ENCODE results near the gene CNTNAP5.

The CNTNAP5 gene

GRCh38 chr2:124776332-124776731, 751.2 kb downstream of the CNTNAP5 start:
- Histone ChIP-seq H3K79me2 (ENCODE audit: low read length) (no peaks in the 10 kb centered on the region), H3K9me3 (ENCODE audit: insufficient read depth, low read length) (no peaks in the 10 kb centered on the region), H3K27ac (ENCODE audit: low read length) (no peak overlapping the region), H3K36me3 (replicated peaks; ENCODE audit: low read depth, low read length) (no peaks in the 10 kb centered on the region), H3K4me1 (ENCODE audit: low read length) (no peaks in the 10 kb centered on the region), H3K27me3 (ENCODE audit: low read depth, low read length) (no peaks in the 10 kb centered on the region), H3K4me3 (ENCODE audit: low read length) (no peak overlapping the region), H3K4me2 (ENCODE audit: low read length) (no peak overlapping the region), H4K20me1 (ENCODE audit: insufficient read depth, low read length) (no peaks in the 10 kb centered on the region), H3K9ac (ENCODE audit: low read length) (no peak overlapping the region), H2AFZ (ENCODE audit: low read depth, low read length) (no peak overlapping the region)
- TF ChIP-seq EZH2phosphoT487 (IDR thresholded peaks at IDR 0.05; ENCODE audit: low read depth) (no peak), CTCF (IDR thresholded peaks at IDR 0.05; ENCODE audit: low read depth, low read length) (no peak)

- no peaks in the 10 kb centered on the region for H3K79me2 ChIP-seq (ENCODE audit: low read length)
- no peak overlapping the region for H2AFZ ChIP-seq (ENCODE audit: low read depth, low read length)
- no peak overlapping the region for H3K27ac ChIP-seq (ENCODE audit: low read length)
- H3K9ac ChIP-seq (ENCODE audit: low read length) = no peak overlapping the region
- no peaks in the 10 kb centered on the region for H3K9me3 ChIP-seq (ENCODE audit: insufficient read depth, low read length)
- no peak overlapping the region for H3K4me3 ChIP-seq (ENCODE audit: low read length)
- H3K27me3 ChIP-seq (ENCODE audit: low read depth, low read length) = no peaks in the 10 kb centered on the region
- H3K4me1 ChIP-seq (ENCODE audit: low read length) = no peaks in the 10 kb centered on the region
- no peaks in the 10 kb centered on the region for H3K36me3 ChIP-seq (replicated peaks; ENCODE audit: low read depth, low read length)
- H3K4me2 ChIP-seq (ENCODE audit: low read length) = no peak overlapping the region
- no peaks in the 10 kb centered on the region for H4K20me1 ChIP-seq (ENCODE audit: insufficient read depth, low read length)
- TF ChIP-seq EZH2phosphoT487 (IDR thresholded peaks at IDR 0.05; ENCODE audit: low read depth) (no peak), CTCF (IDR thresholded peaks at IDR 0.05; ENCODE audit: low read depth, low read length) (no peak)
Measured at GRCh38 chr2:124778076-124778475, 753.0 kb downstream of the CNTNAP5 start.

DNA sequence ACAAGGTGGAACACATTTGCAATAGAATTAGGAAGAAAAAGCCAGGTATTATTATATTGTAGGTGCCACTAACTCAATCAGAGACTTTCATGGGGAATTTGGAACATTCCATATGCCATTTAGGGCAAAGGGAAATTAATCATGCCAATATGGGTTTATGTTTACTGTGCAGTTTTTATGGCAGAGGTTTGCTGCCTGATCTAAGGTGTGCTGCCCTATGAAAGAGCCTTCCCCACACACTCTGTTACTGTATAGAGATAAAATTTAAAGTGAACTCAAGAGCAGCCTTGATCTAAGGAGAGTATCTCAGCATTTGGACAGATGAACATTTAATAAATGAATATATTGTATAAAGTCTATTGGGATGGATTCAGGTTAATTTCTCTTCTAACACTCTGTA, 771.6 kb downstream of the CNTNAP5 start:
- no peak overlapping the region for H3K27ac ChIP-seq (ENCODE audit: low read length)
- no peak overlapping the region for H2AFZ ChIP-seq (ENCODE audit: low read depth, low read length)
- H3K36me3 ChIP-seq (replicated peaks; ENCODE audit: low read depth, low read length) = no peaks in the 10 kb centered on the region
- H4K20me1 ChIP-seq (ENCODE audit: insufficient read depth, low read length) = no peaks in the 10 kb centered on the region
- no peaks in the 10 kb centered on the region for H3K79me2 ChIP-seq (ENCODE audit: low read length)
- TF ChIP-seq CTCF (IDR thresholded peaks at IDR 0.05; ENCODE audit: low read depth, low read length) (no peak), EZH2phosphoT487 (IDR thresholded peaks at IDR 0.05; ENCODE audit: low read depth) (no peak)
- no peaks in the 10 kb centered on the region for H3K27me3 ChIP-seq (ENCODE audit: low read depth, low read length)
- H3K9ac ChIP-seq (ENCODE audit: low read length) = no peak overlapping the region
- H3K4me2 ChIP-seq (ENCODE audit: low read length) = no peak overlapping the region
- no peak overlapping the region for H3K4me3 ChIP-seq (ENCODE audit: low read length)
- H3K9me3 ChIP-seq (ENCODE audit: insufficient read depth, low read length) = no peaks in the 10 kb centered on the region
- no peaks in the 10 kb centered on the region for H3K4me1 ChIP-seq (ENCODE audit: low read length)

DNA sequence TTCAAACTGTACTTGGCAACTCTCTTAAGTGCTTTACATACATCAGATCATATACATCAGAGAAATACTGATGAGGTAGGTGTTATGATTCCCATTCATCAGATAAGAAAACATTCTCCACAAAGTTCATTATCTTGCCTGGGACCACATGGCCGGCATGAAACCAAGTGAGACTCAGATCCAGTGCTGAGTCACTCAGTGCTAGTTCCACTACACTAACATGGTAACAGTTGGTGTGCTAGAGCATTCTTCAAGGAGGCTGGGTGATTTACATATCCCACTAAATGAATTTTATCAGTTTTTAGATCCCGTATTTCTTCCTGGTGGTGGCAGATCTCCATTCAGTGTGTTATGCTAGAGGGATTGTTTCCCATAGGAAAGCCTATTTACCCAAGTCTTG, 772.0 kb downstream of the CNTNAP5 start:
- Histone ChIP-seq H2AFZ (ENCODE audit: low read depth, low read length) (no peak overlapping the region), H3K4me1 (ENCODE audit: low read length) (no peaks in the 10 kb centered on the region), H3K27me3 (ENCODE audit: low read depth, low read length) (no peaks in the 10 kb centered on the region), H3K9me3 (ENCODE audit: insufficient read depth, low read length) (no peaks in the 10 kb centered on the region), H4K20me1 (ENCODE audit: insufficient read depth, low read length) (no peaks in the 10 kb centered on the region), H3K9ac (ENCODE audit: low read length) (no peak overlapping the region), H3K79me2 (ENCODE audit: low read length) (no peaks in the 10 kb centered on the region), H3K36me3 (replicated peaks; ENCODE audit: low read depth, low read length) (no peaks in the 10 kb centered on the region), H3K4me2 (ENCODE audit: low read length) (no peak overlapping the region), H3K4me3 (ENCODE audit: low read length) (no peak overlapping the region), H3K27ac (ENCODE audit: low read length) (no peak overlapping the region)
- TF ChIP-seq CTCF (IDR thresholded peaks at IDR 0.05; ENCODE audit: low read depth, low read length) (no peak), EZH2phosphoT487 (IDR thresholded peaks at IDR 0.05; ENCODE audit: low read depth) (no peak)
